Choroid plexus epithelial cell (primary cell): Measurements from ENCODE around the gene CEP97.
A peak's percentile ranks its signal among the peaks of the same experiment; 100 is the strongest.

Experiments
- DNase-seq: peaks from one replicate; pipeline ENCODE4 v3.0.0-alpha.2; 2010; ENCODE audit warnings: low read depth
- H3K4me3 ChIP-seq: 2 replicates; pipeline ENCODE4 v1.5.1; 2011; ENCODE audit warnings: low read depth, mild to moderate bottlenecking, control low read depth, low read length, moderate library complexity
- TF ChIP-seq, protein P1 (sequence below): conservative IDR thresholded peaks from 2 replicates; pipeline ENCODE4 v1.5.1; 2011; ENCODE audit warnings: low read depth, mild to moderate bottlenecking, control low read depth, inconsistent platforms, low read length, moderate library complexity

The CEP97 gene

DNA sequence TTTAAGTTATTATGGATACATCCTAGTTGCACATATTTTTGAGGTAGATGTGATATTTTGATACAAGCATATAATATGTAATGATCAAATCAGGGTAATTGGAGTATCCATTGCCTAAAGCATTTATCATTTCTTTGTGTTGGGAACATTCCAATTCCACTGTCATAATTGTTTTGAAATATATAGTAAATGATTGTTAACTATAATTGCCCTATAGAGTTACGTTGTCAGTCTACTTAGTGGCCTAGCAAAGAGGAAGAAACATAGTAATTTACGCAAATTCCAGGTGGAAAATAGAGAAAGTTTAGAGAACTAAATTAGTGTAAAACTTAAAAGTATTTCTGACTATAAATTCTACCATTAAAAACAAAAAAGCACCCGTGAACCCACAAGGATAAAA lies 79.5 kb downstream of the CEP97 start:
- TF ChIP-seq, protein P1, sequence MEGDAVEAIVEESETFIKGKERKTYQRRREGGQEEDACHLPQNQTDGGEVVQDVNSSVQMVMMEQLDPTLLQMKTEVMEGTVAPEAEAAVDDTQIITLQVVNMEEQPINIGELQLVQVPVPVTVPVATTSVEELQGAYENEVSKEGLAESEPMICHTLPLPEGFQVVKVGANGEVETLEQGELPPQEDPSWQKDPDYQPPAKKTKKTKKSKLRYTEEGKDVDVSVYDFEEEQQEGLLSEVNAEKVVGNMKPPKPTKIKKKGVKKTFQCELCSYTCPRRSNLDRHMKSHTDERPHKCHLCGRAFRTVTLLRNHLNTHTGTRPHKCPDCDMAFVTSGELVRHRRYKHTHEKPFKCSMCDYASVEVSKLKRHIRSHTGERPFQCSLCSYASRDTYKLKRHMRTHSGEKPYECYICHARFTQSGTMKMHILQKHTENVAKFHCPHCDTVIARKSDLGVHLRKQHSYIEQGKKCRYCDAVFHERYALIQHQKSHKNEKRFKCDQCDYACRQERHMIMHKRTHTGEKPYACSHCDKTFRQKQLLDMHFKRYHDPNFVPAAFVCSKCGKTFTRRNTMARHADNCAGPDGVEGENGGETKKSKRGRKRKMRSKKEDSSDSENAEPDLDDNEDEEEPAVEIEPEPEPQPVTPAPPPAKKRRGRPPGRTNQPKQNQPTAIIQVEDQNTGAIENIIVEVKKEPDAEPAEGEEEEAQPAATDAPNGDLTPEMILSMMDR, result no peak
- DNase-seq, result no peak
- H3K4me3 ChIP-seq, result no peak overlapping the region

DNA sequence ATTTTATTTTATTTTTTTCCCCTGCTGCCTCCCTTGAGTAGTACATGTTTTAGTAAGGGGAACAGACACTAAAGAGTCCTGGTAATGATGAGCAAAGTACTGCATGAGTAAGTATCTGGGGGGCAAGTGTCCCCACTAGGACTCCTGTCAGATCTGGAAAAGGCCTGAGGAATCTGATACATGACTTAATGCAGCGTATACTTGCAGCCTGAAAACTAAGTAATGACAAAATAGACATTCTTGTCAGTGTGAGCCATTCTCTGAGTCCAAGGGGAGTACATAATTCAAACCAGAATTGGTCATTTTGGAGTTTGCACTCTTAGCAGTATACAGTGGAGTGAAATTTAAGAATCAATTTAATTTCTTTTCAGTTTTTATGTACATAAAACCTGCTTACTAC lies 82.1 kb downstream of the CEP97 start:
- no peak overlapping the region for H3K4me3 ChIP-seq
- DNase-seq, result no peak
- TF ChIP-seq, protein P1, result no peak

GRCh38 chr3:101807888-101808287 lies 83.5 kb downstream of the CEP97 start:
- H3K4me3 ChIP-seq, result no peak overlapping the region
- no peak for DNase-seq
- TF ChIP-seq, protein P1, result no peak

DNA sequence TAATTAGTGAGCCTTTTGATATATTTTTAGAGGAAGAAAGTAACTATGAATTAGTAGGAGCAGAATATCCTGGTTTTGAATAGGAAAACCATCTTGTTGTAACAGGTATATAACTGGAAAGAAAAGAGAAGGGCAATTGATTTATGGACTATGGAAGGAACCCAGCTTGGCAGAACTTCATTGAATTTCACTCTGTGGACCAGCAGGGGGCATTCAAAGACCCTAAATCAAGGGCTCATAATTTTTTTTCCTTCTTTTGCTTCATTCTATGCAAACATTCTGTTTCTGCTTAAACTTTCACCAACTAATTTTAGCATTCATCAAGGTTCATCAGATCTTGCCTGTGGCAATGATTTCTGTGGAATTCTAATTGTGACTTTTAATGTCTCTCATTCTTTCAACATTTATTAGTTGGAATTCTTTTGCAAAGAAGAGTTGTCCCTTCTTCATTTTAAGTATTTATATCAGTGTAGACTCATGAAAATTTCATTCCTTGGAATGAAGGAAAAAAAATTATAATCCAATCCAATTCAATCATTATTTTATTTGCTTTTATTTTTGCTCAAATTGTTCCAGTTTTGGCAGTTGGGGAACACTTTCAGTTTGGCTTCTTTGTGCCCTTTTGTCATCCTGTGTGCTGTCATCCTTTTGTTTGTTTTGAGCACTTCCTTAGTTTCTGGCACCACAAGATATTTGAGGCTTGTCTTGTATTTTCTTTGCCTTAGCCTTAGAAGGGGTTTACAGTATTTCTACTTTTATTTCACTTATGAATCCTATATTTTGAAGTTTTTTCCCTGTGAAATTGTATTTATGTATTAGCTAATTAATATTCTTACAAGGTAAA lies 85.0 kb downstream of the CEP97 start:
- no peak overlapping the region for H3K4me3 ChIP-seq
- DNase-seq, result peak; percentile 77
- TF ChIP-seq, protein P1, result peak; percentile 75

DNA sequence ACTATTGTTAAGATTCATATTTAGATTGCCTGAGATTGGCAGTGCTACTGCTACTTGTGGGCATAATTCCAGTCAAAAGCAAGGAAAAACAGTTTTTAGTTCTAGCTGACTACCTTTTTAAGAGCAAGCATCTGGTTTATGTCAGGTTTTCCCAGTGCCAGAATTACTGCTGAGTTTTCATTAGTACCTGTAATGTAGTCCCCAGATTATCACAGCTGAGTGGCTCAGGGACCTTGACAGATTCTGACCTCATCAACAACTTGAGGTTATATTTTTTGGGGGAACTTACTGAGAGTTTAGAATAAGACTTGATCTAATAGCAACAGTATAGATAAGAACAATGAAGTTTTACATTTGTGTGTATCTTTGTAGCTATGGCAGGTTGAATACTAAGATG lies 85.6 kb downstream of the CEP97 start:
- TF ChIP-seq, protein P1, result no peak
- H3K4me3 ChIP-seq, result no peak overlapping the region

GRCh38 chr3:101811875-101812274 lies 87.5 kb downstream of the CEP97 start:
- no peak overlapping the region for H3K4me3 ChIP-seq
- no peak for DNase-seq
- TF ChIP-seq, protein P1, result no peak

More for the DNA sequence above, 85.6 kb downstream of the CEP97 start:
- DNase-seq, result no peak

DNA sequence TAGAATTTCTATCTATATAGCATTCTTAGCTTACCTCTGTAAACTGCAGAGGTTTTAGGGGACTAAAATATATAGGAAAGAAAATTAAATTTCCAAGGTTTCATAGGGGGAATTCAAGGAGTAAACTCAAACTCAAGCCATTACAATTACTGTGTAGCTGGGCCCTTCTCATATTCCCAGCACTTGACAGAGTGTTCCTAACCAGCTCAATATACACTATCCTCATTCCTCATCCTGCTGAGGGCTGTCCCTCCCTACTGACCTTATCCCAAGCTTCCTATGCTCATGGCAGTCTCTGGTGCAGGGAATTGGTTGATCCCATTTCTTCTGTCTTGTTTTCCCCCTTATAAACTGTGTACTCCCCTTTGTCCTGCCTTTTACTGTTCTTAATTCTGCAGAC lies 88.5 kb downstream of the CEP97 start:
- TF ChIP-seq, protein P1, result no peak
- DNase-seq, result no peak
- H3K4me3 ChIP-seq, result no peak overlapping the region
